HEK293T (cell line): ENCODE measurements around the gene RIMBP2.

Source experiments
- ARNT ChIP-seq: fragments of 450-650 bp; IDR thresholded peaks from 2 replicates; pipeline ENCODE4 v1.6.1; 2017; ENCODE audit warnings: mild to moderate bottlenecking
- BHLHE40 ChIP-seq: fragments of 450-650 bp; IDR thresholded peaks from 2 replicates; pipeline ENCODE4 v1.6.1; 2016; ENCODE audit warnings: mild to moderate bottlenecking, moderate library complexity, borderline replicate concordance
- CTBP1 ChIP-seq: fragments of 450-650 bp; IDR thresholded peaks from 2 replicates; pipeline ENCODE4 v1.6.1; 2016; ENCODE audit warnings: borderline replicate concordance
- ELF4 ChIP-seq: fragments of 450-650 bp; IDR thresholded peaks from 2 replicates; pipeline ENCODE4 v1.6.1; 2017; ENCODE audit warnings: antibody characterized with exemption
- FOXA1 ChIP-seq: fragments of 450-650 bp; IDR thresholded peaks from 2 replicates; pipeline ENCODE4 v1.6.1; 2016; ENCODE audit warnings: mild to moderate bottlenecking
- FOXM1 ChIP-seq: fragments of 450-650 bp; IDR thresholded peaks from 2 replicates; pipeline ENCODE4 v1.6.1; 2017; ENCODE audit warnings: mild to moderate bottlenecking, borderline replicate concordance
- HDGF ChIP-seq: fragments of 450-650 bp; IDR thresholded peaks from 2 replicates; pipeline ENCODE4 v1.6.1; 2017; ENCODE audit warnings: antibody characterized with exemption, borderline replicate concordance
- L3MBTL2 ChIP-seq: fragments of 450-650 bp; conservative IDR thresholded peaks from 2 replicates; pipeline ENCODE4 v1.6.1; 2016; ENCODE audit warnings: mild to moderate bottlenecking
- SP1 ChIP-seq: fragments of 450-650 bp; IDR thresholded peaks from 2 replicates; pipeline ENCODE4 v1.6.1; 2017
- SUZ12 ChIP-seq: fragments of 450-650 bp; IDR thresholded peaks from 2 replicates; pipeline ENCODE4 v1.6.1; 2016; ENCODE audit warnings: mild to moderate bottlenecking
- ZNF384 ChIP-seq: fragments of 450-650 bp; IDR thresholded peaks from 2 replicates; pipeline ENCODE4 v1.6.1; 2016
- TF ChIP-seq, protein P1 (sequence below): fragments of 450-650 bp; IDR thresholded peaks from 2 replicates; pipeline ENCODE4 v1.6.1; 2016

- TF ChIP-seq SP1, result no peak
- no peak for TF ChIP-seq SUZ12
- no peak for TF ChIP-seq L3MBTL2
- TF ChIP-seq, protein P1, sequence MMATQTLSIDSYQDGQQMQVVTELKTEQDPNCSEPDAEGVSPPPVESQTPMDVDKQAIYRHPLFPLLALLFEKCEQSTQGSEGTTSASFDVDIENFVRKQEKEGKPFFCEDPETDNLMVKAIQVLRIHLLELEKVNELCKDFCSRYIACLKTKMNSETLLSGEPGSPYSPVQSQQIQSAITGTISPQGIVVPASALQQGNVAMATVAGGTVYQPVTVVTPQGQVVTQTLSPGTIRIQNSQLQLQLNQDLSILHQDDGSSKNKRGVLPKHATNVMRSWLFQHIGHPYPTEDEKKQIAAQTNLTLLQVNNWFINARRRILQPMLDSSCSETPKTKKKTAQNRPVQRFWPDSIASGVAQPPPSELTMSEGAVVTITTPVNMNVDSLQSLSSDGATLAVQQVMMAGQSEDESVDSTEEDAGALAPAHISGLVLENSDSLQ, result no peak
- no peak for TF ChIP-seq FOXA1
- TF ChIP-seq HDGF, result no peak
- TF ChIP-seq BHLHE40, result no peak
- no peak for TF ChIP-seq CTBP1
- no peak for TF ChIP-seq FOXM1
- TF ChIP-seq ZNF384, result no peak
- TF ChIP-seq ELF4, result no peak
- no peak for TF ChIP-seq ARNT
Observed at GRCh38 chr12:130522244-130522834, 193.8 kb downstream of the RIMBP2 start.
